Measurements from ENCODE around the gene HOXD9.

GRCh38 chr2:176158855-176159662 lies 36.5 kb downstream of the HOXD9 start:
- TF ChIP-seq CTCF (IDR thresholded peaks at IDR 0.05; ENCODE audit: insufficient read depth, low read length) (no peak), GABPA (IDR thresholded peaks at IDR 0.05; ENCODE audit: low read depth) (no peak), REST (IDR thresholded peaks at IDR 0.05; ENCODE audit: insufficient replicate concordance, low read depth) (no peak), POLR2AphosphoS5 (IDR thresholded peaks at IDR 0.05; ENCODE audit: low read depth) (no peak), SPI1 (IDR thresholded peaks at IDR 0.05; ENCODE audit: borderline replicate concordance, low read depth) (no peak)

All from HL-60 (cell line).